Heart left ventricle (tissue), 16 donors: ENCODE measurements around the gene KMT2A. TPM values are rescaled to one million over a fixed set of nuclear protein-coding genes. Genes with fewer than 3 reads are reported as not detected.

Experiments
- ATAC-seq, 4 donors: fragments of 200-7000 bp; cut with Tn5 transposase; one replicate each; pipeline ENCODE4 v1.9.1; 2020 to 2022; ENCODE audit warnings: moderate library complexity in 4 of 4, mild to moderate bottlenecking in 3 of 4, moderate number of reproducible peaks in 1 of 4
- DNase-seq, 5 donors: peaks; one replicate each; pipeline ENCODE4 v3.0.0-alpha.2; 2020
- H3K27ac ChIP-seq, 12 donors: fragments of 200-600 bp; sonication (generic) in 4 of 12; one replicate each; pipeline versions ENCODE4 v1.5.0 to v1.8.0; 2016 to 2022; ENCODE audit warnings: mild to moderate bottlenecking in 2 of 12
- H3K27me3 ChIP-seq, 9 donors: fragments of 200-600 bp; sonication (generic) in 2 of 9; one replicate each; pipeline versions ENCODE4 v1.5.1 to v1.8.0; 2016 to 2022; ENCODE audit warnings: mild to moderate bottlenecking in 3 of 9
- H3K36me3 ChIP-seq, 9 donors: fragments of 200-600 bp; sonication (generic) in 2 of 9; one replicate each; pipeline versions ENCODE4 v1.5.0 to v1.8.0; 2018 to 2022; ENCODE audit warnings: mild to moderate bottlenecking in 2 of 9
- H3K4me1 ChIP-seq, 12 donors: fragments of 200-600 bp; sonication (generic) in 4 of 12; one replicate each; pipeline versions ENCODE4 v1.5.0 to v1.8.0; 2016 to 2022; ENCODE audit warnings: mild to moderate bottlenecking in 3 of 12
- H3K4me3 ChIP-seq, 12 donors: fragments of 200-600 bp; sonication (generic) in 4 of 12; one replicate each; pipeline versions ENCODE4 v1.5.0 to v1.8.0; 2017 to 2022; ENCODE audit warnings: mild to moderate bottlenecking in 9 of 12, moderate library complexity in 4 of 12
- H3K9me3 ChIP-seq, 12 donors: fragments of 200-600 bp; sonication (generic) in 4 of 12; one replicate each; pipeline versions ENCODE4 v1.5.0 to v1.8.0; 2016 to 2022; ENCODE audit warnings: mild to moderate bottlenecking in 1 of 12
- POLR2A ChIP-seq, 2 donors: fragments of 450-650 bp; IDR thresholded peaks; one replicate each; pipeline ENCODE4 v1.6.1; 2017; ENCODE audit warnings: antibody characterized with exemption in 2 of 2, mild to moderate bottlenecking in 2 of 2, moderate library complexity in 2 of 2
- WGBS, 4 donors: extraction: QIAGEN DNeasy Blood & Tissue Kit in 2 of 4; methylation state at CpG; one replicate each; pipeline versions ENCODE4 v1.1.5 to v1.1.7; 2013 to 2018; 5-methylcytosine and 5-hydroxymethylcytosine counted together
- intact Hi-C, 10 donors: fragments of 100-400 bp; cut with DNase I; formaldehyde crosslinking; loops; one replicate each; pipeline versions ENCODE4 v1.11.1 to v1.14.2; 2022
- polyA plus RNA-seq, 2 donors: library from polyadenylated mRNA; stranded (reverse); fragments of 200-250 nt; gene quantifications; one replicate each; pipeline ENCODE4 v1.2.3, GENCODE V29; 2013
- total RNA-seq, 9 donors: library from RNA; depleted of rRNA in 2 of 9; stranded (reverse); fragments of >200 nt in 2 of 9; fragmentation: NEBNext Ultra II Directional in 3 of 9; extraction: Animal tissue kit (Norgen Biotek cat#: 25700) in 3 of 9; gene quantifications; one replicate each; pipeline versions ENCODE4 v1.1.0 to v1.2.4, GENCODE V29; 2016 to 2023
- TF ChIP-seq, protein P1 (sequence below), 12 donors: fragments of 200-600 bp; sonication (generic) in 4 of 12; IDR thresholded peaks; one replicate each; pipeline versions ENCODE4 v1.5.0 to v1.8.0; 2018 to 2022; ENCODE audit warnings: antibody characterized with exemption in 12 of 12, mild to moderate bottlenecking in 5 of 12
- donor health status: ischemic (EF 13 %, LVEDD 7.1; RV severe dilation, severe dysfunction).
- donor health status: healthy with polysubstance abuse.
- donor health status: DM: no; HTN: yes; CAD: no.
- donor health status: DM: no; HTN: no; CAD: no.
- donor health status: ischemic (EF 25% LVEDD 6.9; RV normal size, moderate dysfunction).
- donor health status: ischemic (EF 25% LVEDD 5.7; RV mildly dilated, moderate dysfunction).
- donor health status: healthy.
- donor health status: DM: yes; HTN: yes; CAD: no.
- donor health status: ischemic (EF 35%, LVEDD 5.7; RV mildly dilated, moderate dysfunction).
- donor health status: nonischemic (EF 11% LVEDD 7.7; RV severe dilation, severe dysfunction).
- donor health status: DM: yes; HTN: yes; CAD: no.
- donor health status: PGD.
- donor health status: ischemic (EF 29% LVEDD 5.4; RV normal size, mild dysfunction).
- donor health status: nonischemic (EF 23%, LVEDD 6.1; RV moderate dilation, normal function).

KMT2A gene
- total and polyA plus RNA-seq, 11 donors = 9.9 to 117 (median 27.7) TPM

DNA sequence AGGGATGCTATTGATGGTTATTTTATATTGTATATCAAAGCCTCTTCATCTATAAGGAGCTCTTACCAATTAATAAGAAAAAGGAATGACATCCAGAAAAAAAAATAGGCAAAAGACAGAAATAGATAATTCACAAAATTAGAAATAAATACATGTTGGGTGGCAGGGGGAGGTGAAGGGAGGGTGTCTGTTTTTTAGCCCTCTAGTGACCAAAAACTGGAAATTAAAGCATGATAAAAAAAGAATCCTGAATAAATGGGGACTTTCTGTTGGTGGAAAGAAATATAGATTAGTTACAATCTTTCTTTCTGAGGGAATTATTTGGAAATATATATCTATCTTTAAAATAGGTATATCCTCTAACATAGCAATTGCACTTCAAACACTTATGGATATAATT lies 49.0 kb downstream of the KMT2A start:
- TF ChIP-seq, protein P1, sequence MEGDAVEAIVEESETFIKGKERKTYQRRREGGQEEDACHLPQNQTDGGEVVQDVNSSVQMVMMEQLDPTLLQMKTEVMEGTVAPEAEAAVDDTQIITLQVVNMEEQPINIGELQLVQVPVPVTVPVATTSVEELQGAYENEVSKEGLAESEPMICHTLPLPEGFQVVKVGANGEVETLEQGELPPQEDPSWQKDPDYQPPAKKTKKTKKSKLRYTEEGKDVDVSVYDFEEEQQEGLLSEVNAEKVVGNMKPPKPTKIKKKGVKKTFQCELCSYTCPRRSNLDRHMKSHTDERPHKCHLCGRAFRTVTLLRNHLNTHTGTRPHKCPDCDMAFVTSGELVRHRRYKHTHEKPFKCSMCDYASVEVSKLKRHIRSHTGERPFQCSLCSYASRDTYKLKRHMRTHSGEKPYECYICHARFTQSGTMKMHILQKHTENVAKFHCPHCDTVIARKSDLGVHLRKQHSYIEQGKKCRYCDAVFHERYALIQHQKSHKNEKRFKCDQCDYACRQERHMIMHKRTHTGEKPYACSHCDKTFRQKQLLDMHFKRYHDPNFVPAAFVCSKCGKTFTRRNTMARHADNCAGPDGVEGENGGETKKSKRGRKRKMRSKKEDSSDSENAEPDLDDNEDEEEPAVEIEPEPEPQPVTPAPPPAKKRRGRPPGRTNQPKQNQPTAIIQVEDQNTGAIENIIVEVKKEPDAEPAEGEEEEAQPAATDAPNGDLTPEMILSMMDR (IDR thresholded peaks at IDR 0.05) = no peak
- no peak for TF ChIP-seq POLR2A (IDR thresholded peaks at IDR 0.05)
- Histone ChIP-seq H3K36me3 (peaks cover 0 to 100% (median 95%) of the 10 kb centered on the region in 9 donors), H3K27ac (no peak overlapping the region), H3K4me1 (peaks cover 0 to 6% (median 0%) of the 10 kb centered on the region in 12 donors), H3K27me3 (no peaks in the 10 kb centered on the region), H3K9me3 (no peaks in the 10 kb centered on the region), H3K4me3 (no peak overlapping the region)
- ATAC-seq (no peak), DNase-seq (no peak)
- intact Hi-C loops = loop anchor here (5.0 to 10.0 kb wide), 9 partner anchors 48 to 340 kb away; partner anchors contain the start of genes ATP5MG (in 5 of the 10) and KMT2A (in 3 of the 10)

DNA sequence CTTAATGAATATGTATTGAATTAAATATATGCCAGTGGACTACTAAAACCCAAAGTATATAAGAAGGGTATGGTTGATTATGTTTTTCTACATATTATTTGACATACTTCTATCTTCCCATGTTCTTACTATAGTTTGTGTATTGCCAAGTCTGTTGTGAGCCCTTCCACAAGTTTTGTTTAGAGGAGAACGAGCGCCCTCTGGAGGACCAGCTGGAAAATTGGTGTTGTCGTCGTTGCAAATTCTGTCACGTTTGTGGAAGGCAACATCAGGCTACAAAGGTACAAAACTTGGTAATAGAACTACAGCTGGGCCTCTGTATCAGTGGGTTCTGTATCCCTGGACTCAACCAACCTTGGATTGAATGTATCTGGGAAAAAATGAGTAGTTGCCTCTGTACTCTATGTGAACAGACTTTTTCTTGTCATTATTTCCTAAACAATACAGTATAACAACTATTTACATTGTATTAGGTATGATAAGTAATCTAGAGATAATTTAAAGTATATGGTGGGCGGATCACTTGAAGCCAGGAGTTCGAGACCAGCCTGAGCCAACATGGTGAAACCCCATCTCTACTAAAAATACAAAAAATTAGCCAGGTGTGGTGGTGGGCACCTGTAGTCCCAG lies 52.3 kb downstream of the KMT2A start:
- Histone ChIP-seq H3K4me1 (peaks cover 0 to 14% (median 0%) of the 10 kb centered on the region in 12 donors), H3K9me3 (no peaks in the 10 kb centered on the region), H3K4me3 (no peak overlapping the region), H3K27me3 (no peaks in the 10 kb centered on the region), H3K36me3 (peaks cover 2 to 100% (median 95%) of the 10 kb centered on the region in 9 donors), H3K27ac (no peak overlapping the region)
- DNase-seq (peak; percentile 36 to 70 (median 57)), ATAC-seq (peak in 3 of 4 donors; percentile 42 to 62 (median 58))
- 27 to 29% (median 28%) methylated on average over 7 of the region's 7 CpGs for WGBS, 4 donors
- intact Hi-C loops = loop anchor here (1.0 to 10.0 kb wide), 14 partner anchors 51 to 344 kb away; partner anchors contain the start of genes ATP5MG (in 10 of the 10) and KMT2A (in 3 of the 10)
- TF ChIP-seq POLR2A (IDR thresholded peaks at IDR 0.05) = no peak
- TF ChIP-seq, protein P1 (IDR thresholded peaks at IDR 0.05) = peak; percentile 55 to 89 (median 81)

DNA sequence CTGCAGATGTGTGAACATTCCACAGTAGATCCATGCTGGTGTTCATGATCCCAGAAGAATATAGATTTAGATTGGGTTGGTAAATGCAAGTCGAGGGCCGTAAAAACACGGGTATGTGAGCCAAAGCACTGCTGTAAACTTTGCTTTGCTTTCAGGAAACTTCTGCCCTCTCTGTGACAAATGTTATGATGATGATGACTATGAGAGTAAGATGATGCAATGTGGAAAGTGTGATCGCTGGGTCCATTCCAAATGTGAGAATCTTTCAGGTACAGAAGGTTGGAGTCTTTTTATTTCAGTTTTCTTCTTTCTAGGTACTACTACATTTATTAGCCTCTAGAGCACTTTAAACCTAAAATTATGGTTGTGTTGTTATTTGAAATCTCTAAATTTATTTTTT lies 54.7 kb downstream of the KMT2A start:
- intact Hi-C loops = loop anchor here in 3 of 10 donors (5.0 to 10.0 kb wide), 3 partner anchors 106 to 296 kb away; no protein-coding TSS in a partner anchor
- no peak for ATAC-seq

DNA sequence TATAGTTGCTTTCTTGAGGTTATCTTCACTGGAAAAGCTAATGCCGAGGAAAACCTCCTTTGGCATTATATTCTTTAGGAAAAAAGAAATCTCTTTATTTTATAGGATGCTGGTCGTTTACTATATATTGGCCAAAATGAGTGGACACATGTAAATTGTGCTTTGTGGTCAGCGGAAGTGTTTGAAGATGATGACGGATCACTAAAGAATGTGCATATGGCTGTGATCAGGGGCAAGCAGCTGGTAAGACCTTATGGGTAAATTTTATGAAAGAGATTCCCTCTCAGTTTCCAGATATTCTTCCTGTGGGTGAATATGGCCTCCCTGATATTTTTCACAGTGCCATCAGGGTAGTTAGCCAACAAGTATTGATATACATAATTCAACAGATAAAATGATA lies 61.5 kb downstream of the KMT2A start:
- Histone ChIP-seq H3K36me3 (peaks cover 4 to 100% (median 100%) of the 10 kb centered on the region in 9 donors), H3K27me3 (no peaks in the 10 kb centered on the region), H3K27ac (no peak overlapping the region), H3K4me3 (no peak overlapping the region), H3K9me3 (no peaks in the 10 kb centered on the region), H3K4me1 (peaks cover 0 to 15% (median under 1%) of the 10 kb centered on the region in 12 donors)
- ATAC-seq (no peak), DNase-seq (no peak)
- intact Hi-C loops = loop anchor here in 4 of 10 donors (5.0 to 10.0 kb wide), 4 partner anchors 113 to 303 kb away; no protein-coding TSS in a partner anchor
- 87 to 92% (median 90%) methylated on average over 4 of the region's 4 CpGs for WGBS, 4 donors
- no peak for TF ChIP-seq POLR2A (IDR thresholded peaks at IDR 0.05)

More for the DNA sequence above, 54.7 kb downstream of the KMT2A start:
- Histone ChIP-seq H3K4me1 (peaks cover 0 to 18% (median 0%) of the 10 kb centered on the region in 12 donors), H3K4me3 (no peak overlapping the region), H3K27me3 (no peaks in the 10 kb centered on the region), H3K9me3 (no peaks in the 10 kb centered on the region), H3K36me3 (peaks cover 2 to 100% (median 95%) of the 10 kb centered on the region in 9 donors), H3K27ac (no peak overlapping the region)
- DNase-seq = no peak
- TF ChIP-seq, protein P1 (IDR thresholded peaks at IDR 0.05) = no peak
- TF ChIP-seq POLR2A (IDR thresholded peaks at IDR 0.05) = no peak
- 81 to 92% (median 90%) methylated on average over 4 of the region's 4 CpGs for WGBS, 4 donors
